AG09319 (cell line): ENCODE results near the gene SHB.
"Not testable (repeated sequence)": the region's sequence is repeated elsewhere in the genome, so short reads cannot be mapped to it uniquely, and the experiment has no call there.

Experiments
- DNase-seq: peaks from one replicate; pipeline ENCODE4 v3.0.0-alpha.2; 2010; ENCODE audit warnings: low read depth; ENCODE audit errors: extremely low read depth
- CTCF ChIP-seq: IDR thresholded peaks from 2 replicates; pipeline ENCODE4 v1.5.1; 2011; ENCODE audit warnings: low read depth, mild to moderate bottlenecking, inconsistent platforms, low read length, moderate library complexity

Gene SHB

GRCh38 chr9:37889536-37889935, 179.5 kb downstream of the SHB start:
- no peak for TF ChIP-seq CTCF
- no peak for DNase-seq

- not testable (repeated sequence) for DNase-seq
Measured at GRCh38 chr9:37887977-37888583, 180.9 kb downstream of the SHB start.

GRCh38 chr9:37880916-37881479, 188.0 kb downstream of the SHB start:
- no peak for DNase-seq
- TF ChIP-seq CTCF = no peak

GRCh38 chr9:37876376-37876775, 192.7 kb downstream of the SHB start:
- no peak for DNase-seq

GRCh38 chr9:37873955-37874354, 195.1 kb downstream of the SHB start:
- no peak for TF ChIP-seq CTCF
- DNase-seq = no peak

More at GRCh38 chr9:37876376-37876775, 192.7 kb downstream of the SHB start:
- TF ChIP-seq CTCF = no peak

GRCh38 chr9:37870799-37871176, 198.2 kb downstream of the SHB start:
- TF ChIP-seq CTCF = no peak
- DNase-seq = no peak

GRCh38 chr9:37870081-37870798, 198.8 kb downstream of the SHB start:
- no peak for DNase-seq
- TF ChIP-seq CTCF = no peak
